Brain microvascular endothelial cell (primary cell): ENCODE data around the gene CMTM5.
"Not testable (repeated sequence)": the region's sequence is repeated elsewhere in the genome, so short reads cannot be mapped to it uniquely, and the experiment has no call there.

ENCODE experiments used
- DNase-seq: peaks from one replicate; pipeline ENCODE4 v3.0.0-alpha.2; 2020
- H3K27ac ChIP-seq: fragments of 250-450 bp; sonication (Bioruptor Pico); 2 replicates; pipeline ENCODE4 v1.5.1; 2020; ENCODE audit warnings: mild to moderate bottlenecking, moderate library complexity
- H3K27me3 ChIP-seq: fragments of 250-450 bp; sonication (Bioruptor Pico); replicated peaks from 2 replicates; pipeline ENCODE4 v1.5.1; 2020; ENCODE audit warnings: mild to moderate bottlenecking
- H3K36me3 ChIP-seq: fragments of 250-450 bp; sonication (Bioruptor Pico); replicated peaks from 2 replicates; pipeline ENCODE4 v1.5.1; 2020; ENCODE audit warnings: mild to moderate bottlenecking
- H3K4me3 ChIP-seq: 2 replicates; pipeline ENCODE4 v1.5.1; 2011; ENCODE audit warnings: low read depth, mild to moderate bottlenecking, control low read depth, low read length, moderate library complexity
- CTCF ChIP-seq: IDR thresholded peaks from 2 replicates; pipeline ENCODE4 v1.5.1; 2011; ENCODE audit warnings: low read depth, mild to moderate bottlenecking, moderate library complexity, low read length, control low read depth, inconsistent platforms; ENCODE audit errors: missing control alignments
- in situ Hi-C: cut with HindIII; loops from 2 replicates; pipeline ENCODE4 v1.10.0; 2017; ENCODE audit warnings: low sequenced_read_pairs, low pct_ligation_motif_present

The CMTM5 gene

DNA sequence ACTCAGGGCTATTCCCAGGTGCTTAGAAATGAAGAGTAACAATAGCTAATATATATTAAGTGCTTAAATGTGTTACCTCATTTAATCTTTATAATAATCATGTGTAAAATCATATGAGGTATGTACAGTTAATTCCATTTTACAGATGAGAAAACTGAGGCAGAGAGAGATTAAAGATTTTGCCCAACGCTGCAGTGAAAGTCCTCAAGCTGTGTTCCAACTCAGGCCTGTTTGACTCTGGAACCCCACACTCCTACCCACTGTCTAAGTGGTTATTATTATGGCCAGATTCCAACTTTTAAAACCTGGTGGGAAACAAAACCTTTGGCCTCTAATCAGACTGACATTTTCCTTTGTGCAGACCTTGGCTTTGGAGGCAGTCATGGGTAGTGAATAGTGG, 10.2 kb downstream of the CMTM5 start:
- Histone ChIP-seq H3K36me3 (no peaks in the 10 kb centered on the region), H3K4me3 (no peak overlapping the region), H3K27me3 (no peaks in the 10 kb centered on the region), H3K27ac (no peak overlapping the region)
- DNase-seq: no peak
- in situ Hi-C loops: no loop called here
- TF ChIP-seq CTCF: no peak

DNA sequence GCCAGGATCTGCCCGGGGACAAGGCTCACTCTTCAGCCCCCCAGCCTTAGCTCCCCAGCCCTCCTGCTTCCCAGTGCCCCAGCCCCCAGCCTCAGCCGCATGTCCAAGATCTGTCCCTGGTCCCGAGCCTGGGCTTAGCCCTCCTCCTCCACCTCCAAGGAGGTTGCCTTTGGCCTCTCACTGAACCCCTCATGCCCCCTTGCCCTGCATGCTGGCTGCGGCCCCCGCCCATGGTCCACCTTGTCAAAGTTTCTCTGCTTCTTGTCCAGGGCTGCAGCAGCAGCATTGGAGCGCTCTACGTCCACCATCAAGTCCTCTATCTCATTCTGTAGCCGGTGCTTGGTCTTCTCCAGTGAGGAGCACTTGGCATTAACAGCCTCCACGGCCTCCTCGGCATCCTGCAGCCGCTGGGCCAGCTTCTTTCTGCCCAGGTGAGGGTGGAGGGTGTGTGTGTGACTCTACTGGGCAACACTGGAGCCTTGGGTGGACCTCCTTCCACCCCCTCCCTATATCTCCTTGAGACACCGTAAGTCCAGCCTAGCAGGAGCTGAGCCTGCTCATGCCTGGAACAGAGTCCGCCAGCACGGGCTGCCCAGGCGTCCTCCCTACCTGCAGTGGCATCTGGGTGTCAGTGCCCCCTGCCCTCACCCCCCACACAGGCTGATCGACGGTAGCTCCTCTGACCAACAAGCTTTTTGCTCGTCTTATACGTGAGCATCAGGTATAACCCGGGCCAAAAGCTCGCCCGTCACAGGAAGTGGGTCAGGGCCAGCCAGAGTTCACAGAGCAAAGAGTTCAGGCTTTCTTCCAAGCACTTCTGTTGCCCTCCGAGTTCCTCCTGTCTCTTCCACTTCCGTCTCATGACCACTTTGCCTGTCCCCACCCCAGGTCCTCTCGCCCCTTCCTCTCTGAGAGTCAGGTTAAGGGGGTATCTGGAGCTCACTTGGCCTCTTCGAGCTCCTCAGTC, 11.4 kb downstream of the CMTM5 start:
- Histone ChIP-seq H3K4me3 (no peak overlapping the region), H3K27ac (no peak overlapping the region), H3K36me3 (no peaks in the 10 kb centered on the region), H3K27me3 (no peaks in the 10 kb centered on the region)
- DNase-seq: no peak
- in situ Hi-C loops: no loop called here
- TF ChIP-seq CTCF: no peak

DNA sequence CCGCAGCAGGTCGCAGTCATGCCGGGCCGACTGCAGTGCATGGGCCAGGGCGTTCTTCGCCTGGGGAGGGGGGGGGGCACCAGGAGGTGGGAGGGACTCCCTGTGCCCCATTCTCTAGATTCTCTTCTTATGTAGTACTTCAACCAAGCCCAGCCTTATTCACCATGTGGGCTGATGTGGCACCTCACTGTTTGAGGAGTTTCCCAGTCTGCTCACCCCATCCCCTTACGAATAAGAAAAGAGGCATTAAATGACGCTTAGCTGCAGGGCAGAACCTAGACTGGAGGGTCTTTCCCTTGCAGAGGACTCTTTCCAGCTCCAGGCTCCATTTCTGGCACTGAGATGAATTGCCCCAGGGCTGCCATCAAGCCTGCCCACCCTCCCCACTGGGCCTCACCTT, 12.2 kb downstream of the CMTM5 start:
- no peaks in the 10 kb centered on the region for H3K36me3 ChIP-seq
- no peak for TF ChIP-seq CTCF
- DNase-seq: no peak
- no peak overlapping the region for H3K4me3 ChIP-seq
- in situ Hi-C loops: no loop called here
- no peak overlapping the region for H3K27ac ChIP-seq
- no peaks in the 10 kb centered on the region for H3K27me3 ChIP-seq

- in situ Hi-C loops: no loop called here
- no peaks in the 10 kb centered on the region for H3K36me3 ChIP-seq
- no peaks in the 10 kb centered on the region for H3K27me3 ChIP-seq
- H3K4me3 ChIP-seq: no peak overlapping the region
- TF ChIP-seq CTCF: no peak
- DNase-seq: no peak
- no peak overlapping the region for H3K27ac ChIP-seq
These were observed 12.6 kb downstream of the CMTM5 start for GRCh38 chr14:23389396-23389795.

DNA sequence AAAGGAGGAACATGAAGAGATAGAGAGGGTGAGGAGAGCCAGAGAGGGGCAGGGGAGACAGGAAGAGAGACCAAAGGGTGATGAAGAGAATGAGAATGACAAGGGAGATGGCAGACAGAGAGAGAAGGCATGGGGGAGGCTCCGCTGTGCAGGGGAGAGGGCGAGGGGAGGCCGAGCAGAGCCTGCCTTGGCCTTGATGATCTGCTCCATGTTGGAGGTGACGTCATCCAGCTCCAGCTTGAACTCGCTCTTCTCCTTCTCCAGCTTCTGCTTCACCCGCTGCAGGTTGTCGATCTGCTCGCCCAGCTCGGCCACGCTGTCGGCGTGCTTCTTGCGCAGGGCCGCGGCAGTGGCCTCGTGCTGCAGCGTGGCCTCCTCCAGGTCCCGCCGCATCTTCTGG, 13.0 kb downstream of the CMTM5 start:
- in situ Hi-C loops, DNase-seq, H3K27ac ChIP-seq, H3K27me3 ChIP-seq, H3K36me3 ChIP-seq, H3K4me3 ChIP-seq: not testable (repeated sequence)

- no peaks in the 10 kb centered on the region for H3K36me3 ChIP-seq
- H3K4me3 ChIP-seq: no peak overlapping the region
- no peak for TF ChIP-seq CTCF
- no peaks in the 10 kb centered on the region for H3K27me3 ChIP-seq
- in situ Hi-C loops: no loop called here
- H3K27ac ChIP-seq: no peak overlapping the region
- no peak for DNase-seq
These were observed 15.8 kb downstream of the CMTM5 start for GRCh38 chr14:23392613-23393012.
